NAMALWA (cell line): Measurements from ENCODE around the gene TOLLIP.

Experiments used
- DNase-seq: peaks from one replicate; pipeline ENCODE4 v3.0.0-alpha.2; 2015; ENCODE audit warnings: low spot score

TOLLIP gene

DNA sequence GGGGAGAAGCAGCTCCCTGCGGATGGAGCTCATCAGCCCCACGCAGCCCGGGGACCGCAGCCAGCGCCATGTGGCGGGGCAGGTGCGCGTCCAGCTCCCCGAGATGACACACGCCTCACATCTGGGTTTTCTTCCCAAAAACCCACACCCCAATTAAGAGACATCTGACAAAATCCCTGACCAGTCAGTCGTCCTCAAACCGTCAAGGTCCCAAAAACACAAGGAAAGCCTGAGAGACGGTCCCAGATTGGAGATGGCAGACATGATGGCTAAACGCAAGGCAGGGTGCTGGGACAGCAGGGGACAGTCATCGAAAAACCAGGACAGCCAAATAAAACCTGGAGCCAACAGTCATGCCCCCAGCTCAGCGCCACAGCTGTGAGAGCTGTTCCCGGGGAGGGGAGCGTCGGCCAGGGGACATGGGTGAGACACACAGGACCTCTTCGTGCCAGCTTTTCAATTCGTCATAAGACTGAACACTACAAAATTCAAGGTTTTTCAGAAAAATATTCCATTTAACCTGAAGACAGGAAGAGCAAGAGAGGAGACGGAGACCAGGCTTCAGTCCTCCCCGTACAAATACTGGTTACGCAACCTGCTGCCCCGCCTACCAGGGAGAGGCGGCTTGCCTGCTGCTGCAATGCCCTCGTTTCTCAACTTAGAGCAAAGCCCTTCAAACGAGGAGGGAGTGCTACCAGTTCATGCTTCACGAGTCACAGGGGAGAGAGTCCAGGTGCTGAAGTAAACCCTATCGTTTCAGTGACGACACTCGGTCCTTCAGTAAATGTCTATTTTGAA, 10.5 kb downstream of the TOLLIP start:
- DNase-seq: no peak

DNA sequence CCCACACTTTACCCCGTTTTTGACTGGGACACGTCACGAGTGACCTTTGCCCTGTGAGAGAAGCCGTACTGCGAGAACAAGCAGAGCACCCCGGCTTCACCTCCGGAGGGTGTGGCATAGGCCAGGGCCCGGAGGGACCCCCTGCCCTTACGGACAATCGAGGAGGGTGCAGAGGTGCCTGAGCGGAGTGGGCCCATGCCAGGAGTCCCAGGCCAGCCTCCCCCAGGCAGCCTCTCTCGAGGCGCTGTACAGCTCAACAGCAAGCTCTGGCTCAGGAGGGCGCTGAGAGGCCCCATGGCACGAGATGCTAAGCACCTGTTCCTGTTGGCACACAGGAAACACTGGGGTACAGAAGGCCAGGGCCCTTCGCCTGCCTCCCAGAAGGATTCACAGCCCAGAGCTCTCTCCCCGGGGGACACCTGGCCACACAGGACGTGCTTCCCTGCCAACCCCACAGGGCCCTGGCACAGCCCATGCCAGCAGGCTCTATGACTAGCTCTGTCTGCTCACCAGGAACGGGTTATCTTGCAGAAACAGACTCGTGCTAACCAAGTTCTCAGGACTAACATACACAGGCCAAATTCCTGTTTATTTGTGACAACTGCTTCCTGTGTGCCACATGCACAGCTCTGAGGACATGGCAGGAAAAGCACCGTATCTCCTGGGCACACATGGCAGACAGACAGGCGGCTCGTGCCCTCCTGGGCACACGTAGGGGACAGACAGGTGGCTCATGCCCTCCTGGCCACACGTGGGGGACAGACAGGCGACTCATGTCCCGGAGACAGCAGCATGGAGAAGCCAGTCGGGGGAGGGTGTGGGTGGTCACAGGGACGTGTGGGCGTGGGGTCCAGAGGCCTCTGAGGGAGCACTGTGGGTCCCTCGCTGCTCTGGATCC, 11.6 kb downstream of the TOLLIP start:
- no peak for DNase-seq

DNA sequence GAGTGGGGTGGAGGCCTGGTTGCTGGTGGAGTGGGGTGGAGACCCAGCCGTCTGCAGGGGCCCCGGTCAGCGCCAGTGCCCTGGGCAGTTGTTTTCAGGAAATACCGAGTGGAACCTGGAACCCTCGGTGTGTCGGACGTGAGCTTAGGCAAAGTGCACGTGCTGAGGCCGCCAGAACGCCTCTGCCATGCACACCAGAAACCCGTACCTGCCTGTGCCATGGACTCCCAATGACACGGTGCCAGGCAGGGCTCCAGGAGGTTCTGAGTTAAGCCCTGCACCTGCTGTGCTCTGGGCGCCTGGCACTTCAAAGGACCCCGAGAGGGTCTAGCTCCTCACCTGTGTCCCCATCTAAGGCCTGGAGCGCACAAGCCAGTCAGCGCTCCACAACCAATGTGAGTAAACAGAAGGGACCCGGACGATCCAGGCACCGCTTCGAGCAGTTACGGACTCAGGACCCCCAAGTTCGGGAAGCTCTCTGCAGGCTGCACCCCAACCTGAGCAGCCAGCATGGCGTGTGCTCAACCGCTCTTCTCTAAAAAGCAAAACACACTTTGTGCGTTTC, 12.3 kb downstream of the TOLLIP start:
- no peak for DNase-seq

DNA sequence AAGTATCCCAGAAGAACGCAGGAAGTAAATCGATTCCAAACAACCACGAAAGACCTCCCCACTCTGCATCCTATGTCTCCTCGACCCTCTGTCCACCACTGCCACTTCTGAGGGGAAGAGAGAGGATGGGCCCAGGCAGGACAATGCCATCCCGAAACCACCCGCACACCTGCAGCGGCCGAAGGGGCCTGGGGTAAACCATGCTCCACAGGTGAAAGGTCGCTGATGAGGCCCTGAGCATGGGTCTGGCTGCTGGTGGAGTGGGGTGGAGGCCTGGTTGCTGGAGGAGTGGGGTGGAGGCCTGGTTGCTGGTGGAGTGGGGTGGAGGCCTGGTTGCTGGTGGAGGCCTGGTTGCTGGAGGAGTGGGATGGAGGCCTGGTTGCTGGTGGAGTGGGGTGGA, 13.1 kb downstream of the TOLLIP start:
- DNase-seq: no peak

DNA sequence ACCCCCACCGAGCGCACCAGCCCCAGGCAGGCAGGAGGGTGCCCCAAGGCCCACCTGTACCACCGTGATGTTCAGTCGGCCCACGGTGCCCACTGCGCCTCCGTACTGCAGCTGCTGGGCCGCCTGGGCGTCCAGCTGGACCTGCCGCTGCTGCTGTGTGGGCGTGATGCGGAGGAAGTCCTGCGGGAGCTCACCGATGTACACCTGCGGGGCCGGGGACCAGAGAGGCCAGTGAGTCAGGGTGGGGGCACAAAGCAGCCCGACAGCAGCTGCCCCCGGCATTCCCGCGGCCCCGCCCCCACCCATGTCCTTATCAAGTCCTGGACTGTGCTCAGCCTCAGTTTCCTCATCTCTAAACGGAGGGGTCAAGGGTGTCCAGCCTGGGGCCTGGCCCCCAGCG, 13.8 kb downstream of the TOLLIP start:
- DNase-seq: no peak

DNA sequence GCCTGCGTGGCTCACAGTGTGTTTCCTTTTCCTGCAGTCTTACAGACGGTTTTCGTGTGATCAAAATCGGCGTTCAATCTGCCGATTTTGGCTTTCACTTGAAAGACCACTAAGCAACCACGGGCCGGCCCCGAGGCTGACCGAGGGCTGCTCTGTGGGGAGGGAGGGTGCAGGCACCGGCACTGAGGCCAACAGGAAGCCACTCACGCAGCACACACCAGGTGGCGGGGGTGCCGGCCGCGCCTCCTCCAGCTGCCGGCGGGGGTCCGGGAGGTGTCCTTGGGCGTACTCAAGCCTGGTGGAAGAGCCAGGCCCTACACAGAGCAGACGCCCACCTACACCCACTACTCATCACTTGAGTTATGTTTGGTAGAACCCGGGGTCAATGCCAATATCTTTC, 14.3 kb downstream of the TOLLIP start:
- DNase-seq: no peak

DNA sequence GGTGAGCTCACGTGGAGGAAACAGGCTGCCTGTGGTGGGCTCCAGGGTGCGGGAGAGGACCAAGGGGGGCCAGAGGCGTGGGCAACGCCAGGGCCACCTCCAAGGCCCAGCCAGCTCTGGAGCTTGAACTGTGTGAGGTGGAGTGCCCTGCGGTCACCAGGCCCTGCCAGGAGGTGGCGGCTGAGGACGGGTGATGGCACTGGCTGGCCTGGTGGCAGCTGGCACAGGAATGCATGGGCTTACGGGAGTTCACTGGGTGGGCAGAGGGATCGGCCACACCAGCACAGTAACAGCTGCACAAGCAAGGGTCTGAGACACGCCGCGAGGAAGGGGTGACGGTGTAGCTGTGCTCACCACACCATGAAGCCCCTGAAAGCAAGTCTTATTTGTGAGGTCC, 15.8 kb downstream of the TOLLIP start:
- DNase-seq: no peak

DNA sequence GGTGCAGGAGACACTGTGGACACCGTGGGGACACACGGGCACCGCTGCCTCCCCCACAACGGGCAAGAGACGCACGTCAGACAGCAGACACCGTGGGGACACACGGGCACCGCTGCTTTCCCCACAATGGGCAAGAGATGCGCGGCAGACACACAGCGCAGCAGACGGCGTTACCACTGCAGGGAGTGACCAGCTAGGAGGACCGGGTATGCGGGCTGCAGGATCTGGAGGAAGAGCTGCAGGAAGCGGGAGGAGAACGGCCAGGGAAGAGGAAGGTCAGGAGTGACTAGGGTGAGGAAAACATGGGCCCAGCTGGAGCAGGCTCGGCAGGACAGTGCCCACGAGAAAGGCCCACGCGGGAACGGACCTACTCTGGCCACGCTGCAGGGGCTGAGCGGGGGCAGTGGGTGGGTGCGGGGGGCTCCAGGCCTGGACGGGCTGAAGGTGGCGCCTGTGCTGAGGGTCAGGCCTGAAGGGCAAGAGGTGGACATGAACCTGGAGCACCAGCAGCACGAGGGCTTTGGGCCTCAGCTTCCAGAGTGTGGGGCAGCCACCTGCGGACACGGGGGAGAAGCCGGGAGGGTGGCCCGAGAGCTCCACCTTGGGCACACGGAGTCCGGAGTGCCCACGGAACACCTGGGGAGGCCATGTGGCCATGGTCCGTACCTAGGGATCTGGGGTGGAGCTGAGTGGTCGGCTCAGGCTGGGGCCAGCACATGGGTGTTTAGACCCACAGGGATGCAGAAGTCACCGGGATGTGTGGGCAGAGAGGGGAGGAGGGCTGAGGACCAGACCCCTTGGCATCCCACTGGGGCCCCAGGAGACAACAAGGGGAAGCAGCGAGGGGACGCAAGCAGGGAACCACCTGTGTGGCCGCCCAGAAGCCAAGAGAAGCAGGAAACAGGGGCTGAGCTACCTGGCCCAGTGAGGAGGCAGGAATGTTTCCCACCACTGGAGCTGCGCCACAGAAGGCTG, 16.5 kb downstream of the TOLLIP start:
- no peak for DNase-seq

DNA sequence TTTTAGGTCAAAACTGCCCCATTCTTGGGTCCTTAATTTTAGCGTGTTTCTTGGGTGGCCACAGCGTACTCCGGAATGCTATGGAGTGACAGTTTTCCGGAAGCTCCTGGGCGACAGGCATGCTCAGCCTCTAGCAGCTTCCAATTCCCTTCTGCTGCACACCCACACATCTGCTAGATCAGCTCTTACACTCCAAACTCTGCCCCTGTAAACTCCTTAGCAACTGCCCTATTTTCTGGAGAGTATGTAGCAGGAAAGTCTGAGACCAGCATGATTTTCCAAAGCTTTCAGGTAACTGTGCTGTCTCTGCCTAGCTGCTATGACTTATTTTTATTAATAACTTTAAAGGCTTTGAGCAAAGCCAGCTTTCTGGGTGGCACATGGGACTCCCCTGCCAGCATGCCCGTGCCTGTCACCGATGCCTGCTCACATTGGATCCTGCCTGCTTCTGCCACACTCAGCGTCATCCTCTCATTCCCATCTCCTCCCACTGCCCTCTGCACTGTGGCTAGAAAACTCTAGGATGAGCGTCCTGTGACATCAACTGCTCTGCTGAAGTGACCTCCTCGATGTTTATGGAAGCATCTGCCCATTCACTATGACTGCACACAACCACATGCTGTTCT, 17.3 kb downstream of the TOLLIP start:
- no peak for DNase-seq

DNA sequence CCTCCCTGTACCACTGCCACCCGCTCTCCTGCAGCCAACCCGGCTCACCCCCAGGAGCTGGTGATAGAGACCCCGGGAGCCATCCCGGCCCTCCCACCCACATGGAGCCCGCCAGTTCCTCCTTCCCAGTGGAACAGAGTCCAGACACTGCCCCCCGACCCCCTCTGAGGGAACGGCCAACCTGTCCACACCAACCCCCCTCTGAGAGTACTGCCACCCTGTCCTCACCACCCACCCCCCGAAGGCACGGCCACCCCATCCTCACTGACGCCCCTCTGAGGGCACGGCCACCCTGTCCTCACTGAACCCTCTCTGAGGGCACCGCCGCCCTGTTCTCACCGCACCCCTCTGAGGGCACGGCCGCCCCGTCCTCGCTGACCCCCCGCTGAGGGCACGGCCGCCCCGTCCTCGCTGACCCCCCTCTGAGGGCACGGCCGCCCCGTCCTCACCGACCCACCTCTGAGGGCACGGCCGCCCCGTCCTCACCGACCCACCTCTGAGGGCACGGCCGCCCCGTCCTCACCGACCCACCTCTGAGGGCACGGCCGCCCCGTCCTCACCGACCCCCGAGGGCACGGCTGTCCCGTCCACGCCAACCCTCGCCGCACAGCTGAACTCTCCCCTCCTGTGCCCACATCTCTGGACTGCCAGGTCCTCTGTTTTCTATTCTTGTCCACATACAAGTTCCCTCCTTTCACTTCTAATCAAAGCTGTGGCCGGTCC, 18.0 kb downstream of the TOLLIP start:
- DNase-seq: no peak

DNA sequence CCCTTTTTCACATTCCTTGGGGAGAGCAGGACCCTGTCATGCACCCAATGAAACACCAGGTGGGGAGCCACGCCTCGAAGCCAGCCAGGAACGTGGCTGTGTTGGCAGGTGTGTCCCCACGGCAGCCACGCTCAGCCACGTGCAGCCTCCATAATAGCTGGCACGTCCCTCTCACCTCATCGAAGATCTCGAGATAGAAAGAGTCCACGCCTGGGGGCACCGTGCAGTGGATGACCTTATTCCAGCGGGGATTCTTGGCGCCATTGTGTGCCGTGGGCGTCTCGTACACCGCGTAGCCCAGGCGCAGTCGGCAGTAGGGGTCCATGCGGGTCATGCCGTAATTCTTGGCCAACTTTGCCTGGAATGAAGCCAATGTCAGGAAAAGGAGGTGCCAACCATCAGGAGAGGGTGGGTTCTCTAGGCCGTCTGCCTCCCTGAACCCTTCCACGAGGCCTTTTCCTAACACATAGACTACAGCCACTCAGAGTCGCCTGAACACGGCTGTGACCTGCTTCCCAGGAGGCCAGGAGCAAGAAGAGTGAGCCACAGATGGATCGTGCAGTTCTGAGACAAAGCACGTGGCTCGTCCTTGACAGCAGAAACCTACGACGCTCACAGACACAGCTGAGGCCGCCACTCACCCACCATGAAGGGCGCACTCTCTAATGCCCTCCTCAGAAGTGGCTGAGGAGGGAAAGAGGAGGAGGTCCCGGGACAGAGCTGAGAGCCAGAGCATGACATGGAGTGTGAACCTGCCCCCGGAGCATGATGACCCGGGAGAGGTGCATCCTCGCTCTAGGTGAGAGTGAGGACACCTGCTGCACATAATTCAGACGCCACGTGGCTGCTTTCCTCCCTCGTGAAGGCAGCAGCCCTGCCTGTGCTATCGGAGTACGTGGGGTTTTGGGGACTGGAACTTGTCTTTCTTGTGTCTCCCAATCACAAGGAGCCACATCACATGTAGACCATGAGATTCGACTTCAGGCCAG, 19.1 kb downstream of the TOLLIP start:
- DNase-seq: no peak

DNA sequence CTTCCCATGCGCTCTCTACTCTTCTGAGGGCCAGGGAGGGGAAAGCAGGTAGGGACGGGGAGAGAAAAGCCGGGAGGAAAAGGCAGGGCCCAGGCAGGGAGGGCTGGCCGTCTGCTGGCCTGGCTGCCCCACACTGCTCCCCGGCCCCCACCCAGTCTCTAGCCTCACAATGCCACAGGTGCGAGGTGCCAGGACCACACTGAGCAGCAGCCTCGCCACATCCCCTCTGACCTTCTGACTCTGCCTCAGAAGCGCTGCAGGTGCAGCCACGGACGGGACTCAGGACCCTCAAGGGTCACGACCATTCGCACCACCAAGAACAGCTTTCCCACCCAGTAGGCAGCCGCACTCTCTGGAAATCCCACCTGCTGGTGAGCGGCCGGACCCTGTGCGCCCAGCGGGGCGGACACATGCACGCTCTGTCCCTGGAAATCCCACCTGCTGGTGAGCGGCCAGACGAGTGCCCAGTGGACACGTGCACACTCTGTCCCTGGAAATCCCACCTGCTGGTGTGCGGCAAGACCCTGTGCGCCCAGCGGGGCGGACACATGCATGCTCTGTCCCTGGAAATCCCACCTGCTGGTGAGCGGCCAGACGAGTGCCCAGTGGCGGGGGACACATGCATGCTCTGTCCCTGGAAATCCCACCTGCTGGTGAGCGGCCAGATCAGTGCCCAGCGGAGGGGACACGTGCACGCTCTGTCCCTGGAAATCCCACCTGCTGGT, 20.1 kb downstream of the TOLLIP start:
- DNase-seq: no peak

DNA sequence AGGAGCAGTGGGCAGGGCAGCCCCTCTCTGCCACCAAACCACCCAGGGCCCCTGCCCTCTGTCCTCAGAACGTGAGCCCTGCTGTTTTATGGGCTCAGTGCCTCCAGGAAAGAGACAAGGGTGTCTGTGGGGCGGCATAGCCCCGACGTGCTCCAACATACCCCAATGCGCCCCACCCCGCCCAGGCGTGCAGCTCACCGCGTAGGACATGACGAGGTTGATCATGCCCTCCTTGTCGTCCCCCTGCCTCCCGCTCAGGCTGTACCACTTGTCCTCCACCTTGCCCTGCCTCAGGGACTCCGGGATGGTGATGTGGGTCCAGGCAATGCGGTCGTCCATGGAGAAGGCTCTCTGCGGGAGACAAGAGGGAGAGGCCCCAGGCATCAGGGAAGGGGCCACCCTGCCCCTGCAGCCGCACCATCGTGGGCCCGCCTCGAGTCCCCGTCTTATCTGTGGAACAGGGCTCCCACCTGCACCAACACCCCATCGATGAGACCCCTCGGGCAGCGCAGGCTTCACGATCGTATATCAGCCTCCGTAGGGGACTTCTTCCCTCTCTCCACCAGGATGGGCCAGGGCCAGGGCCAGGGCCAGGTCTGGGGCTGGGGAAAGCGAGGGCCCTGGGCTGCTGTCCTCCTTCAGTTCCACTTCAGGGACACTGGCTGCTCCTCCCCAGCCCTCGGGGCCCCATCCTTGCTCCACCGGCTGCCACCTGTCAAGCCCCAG, 20.8 kb downstream of the TOLLIP start:
- no peak for DNase-seq

DNA sequence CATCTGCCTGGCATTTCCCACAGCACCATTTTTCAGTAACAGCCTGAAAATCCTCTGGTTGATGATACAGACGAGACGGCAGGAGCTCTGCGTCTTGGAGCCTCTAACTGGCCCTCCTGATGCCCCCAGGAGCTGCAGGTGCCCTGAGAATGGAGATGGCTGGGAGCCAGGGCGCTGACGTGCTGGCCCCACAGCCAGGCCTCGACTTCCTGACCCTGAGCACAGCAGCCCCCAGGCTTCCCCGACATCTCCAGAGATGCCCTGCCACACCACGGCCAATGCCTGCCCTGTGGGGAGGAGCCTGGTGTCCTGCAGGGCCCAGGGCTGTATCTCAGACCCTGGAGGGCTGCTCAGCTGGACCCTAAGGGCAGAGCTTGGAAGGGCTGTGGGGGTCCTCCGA, 21.5 kb downstream of the TOLLIP start:
- DNase-seq: no peak

DNA sequence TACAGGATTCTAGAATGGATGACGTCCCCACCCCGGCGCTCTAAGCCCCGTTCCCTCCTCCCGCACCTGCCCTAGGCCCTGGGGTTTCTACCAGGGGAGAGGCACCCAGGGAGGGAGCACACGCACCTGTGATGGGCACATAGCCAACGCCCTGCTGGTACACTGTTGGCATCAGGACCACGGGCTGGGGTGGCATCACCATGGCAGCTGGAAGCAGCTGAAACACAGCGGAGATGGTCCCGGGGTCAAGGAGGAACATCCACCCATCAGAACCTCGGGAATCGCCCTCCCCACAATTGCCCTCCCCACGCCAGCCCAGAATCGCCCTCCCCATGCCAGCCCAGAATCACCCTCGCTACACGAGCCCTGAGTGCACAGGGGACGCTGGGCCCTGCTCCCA, 23.6 kb downstream of the TOLLIP start:
- DNase-seq: no peak

DNA sequence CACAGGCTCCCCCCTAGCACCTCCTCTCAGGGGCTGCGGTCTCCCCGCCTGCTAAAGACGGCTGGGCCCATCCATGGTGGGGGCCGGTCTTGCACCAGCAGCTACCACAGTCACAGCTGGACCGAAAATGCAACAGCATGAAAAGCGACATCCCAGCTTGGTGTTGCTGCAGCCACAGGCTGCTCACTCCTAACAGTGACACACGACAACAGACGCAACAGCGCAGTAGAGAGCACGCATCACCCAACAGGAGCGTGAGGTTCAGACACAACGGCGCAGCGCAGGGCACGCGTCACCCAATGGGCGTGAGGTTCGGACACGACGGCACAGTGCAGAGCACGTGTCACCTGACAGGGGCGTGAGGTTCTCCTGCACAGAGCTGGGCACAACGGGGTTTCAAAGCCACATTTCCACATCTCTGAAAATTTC, 24.1 kb downstream of the TOLLIP start:
- DNase-seq: no peak

DNA sequence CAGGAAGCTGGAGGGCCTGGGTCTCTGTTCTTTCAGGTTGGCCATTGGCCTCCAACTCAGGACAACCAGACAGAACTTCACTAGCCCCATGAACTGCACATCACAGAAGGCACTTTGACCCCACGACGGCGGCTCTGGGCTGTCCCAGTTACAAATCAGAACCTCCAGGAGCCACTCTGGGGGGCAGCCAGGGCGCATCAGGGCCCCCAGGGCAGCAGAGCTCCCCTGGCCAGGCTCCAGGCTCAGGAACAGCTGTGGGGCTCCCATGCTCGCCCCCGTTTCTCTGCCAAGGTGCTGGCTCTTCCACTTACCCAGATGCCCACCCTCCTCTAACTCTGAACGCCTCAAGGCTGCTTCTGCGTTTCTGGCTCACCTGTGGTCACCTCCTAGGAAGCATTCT, 25.5 kb downstream of the TOLLIP start:
- no peak for DNase-seq

DNA sequence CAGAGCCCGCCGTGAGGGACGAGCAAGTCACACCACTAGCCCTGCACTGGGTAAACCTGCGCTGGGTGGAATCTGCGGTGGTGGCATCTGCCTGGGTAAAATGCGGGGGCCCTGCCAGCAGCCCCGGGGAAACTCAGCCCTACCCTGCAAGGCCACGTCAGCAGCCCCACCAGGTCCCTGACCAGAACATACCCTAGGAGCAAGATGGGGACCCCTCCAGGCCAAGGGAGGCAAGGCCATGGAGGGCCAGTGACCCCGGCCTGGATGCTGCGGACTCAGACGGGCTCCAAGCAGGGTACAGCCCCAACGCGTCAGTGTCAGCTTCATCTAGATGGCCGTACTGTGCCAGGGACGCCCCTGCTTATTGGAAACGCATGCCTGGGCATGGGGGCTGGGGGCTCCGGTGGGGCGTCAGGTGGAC, 26.3 kb downstream of the TOLLIP start:
- DNase-seq: no peak
